GM20431 (cell line): ENCODE measurements around the gene AGBL5.

Experiments used
- in situ Hi-C: fragments of 300-500 bp; cut with MseI, MboI; formaldehyde crosslinking; loops from one replicate; pipeline ENCODE4 v1.15.0; 2020; ENCODE audit warnings: low sequenced_read_pairs; ENCODE audit not compliant: unreplicated experiment

The AGBL5 gene

DNA sequence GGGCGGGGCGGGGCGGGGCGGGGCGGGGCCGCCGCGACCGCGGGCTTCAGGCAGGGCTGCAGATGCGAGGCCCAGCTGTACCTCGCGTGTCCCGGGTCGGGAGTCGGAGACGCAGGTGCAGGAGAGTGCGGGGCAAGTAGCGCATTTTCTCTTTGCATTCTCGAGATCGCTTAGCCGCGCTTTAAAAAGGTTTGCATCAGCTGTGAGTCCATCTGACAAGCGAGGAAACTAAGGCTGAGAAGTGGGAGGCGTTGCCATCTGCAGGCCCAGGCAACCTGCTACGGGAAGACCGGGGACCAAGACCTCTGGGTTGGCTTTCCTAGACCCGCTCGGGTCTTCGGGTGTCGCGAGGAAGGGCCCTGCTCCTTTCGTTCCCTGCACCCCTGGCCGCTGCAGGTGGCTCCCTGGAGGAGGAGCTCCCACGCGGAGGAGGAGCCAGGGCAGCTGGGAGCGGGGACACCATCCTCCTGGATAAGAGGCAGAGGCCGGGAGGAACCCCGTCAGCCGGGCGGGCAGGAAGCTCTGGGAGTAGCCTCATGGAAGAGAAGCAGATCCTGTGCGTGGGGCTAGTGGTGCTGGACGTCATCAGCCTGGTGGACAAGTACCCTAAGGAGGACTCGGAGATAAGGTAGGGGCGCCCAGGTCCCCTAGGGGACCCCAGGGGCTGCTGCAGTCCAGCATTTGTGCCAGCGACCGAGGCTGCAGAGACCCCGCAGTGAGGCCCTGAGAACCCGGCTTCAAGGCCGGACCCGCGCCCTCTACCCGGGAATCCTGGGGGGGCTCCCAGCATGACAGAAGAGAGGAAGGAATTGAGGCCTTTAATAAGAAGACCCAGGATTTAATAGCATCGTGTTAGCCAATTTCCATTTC is 35.5 kb downstream of the AGBL5 start, which contains the start of gene KHK:
TSS of gene KHK (plus strand) at position 49 of the 870 bp plus-strand sequence. CDS start at position 537, 488 bp downstream.
- in situ Hi-C loops = no loop called here

DNA sequence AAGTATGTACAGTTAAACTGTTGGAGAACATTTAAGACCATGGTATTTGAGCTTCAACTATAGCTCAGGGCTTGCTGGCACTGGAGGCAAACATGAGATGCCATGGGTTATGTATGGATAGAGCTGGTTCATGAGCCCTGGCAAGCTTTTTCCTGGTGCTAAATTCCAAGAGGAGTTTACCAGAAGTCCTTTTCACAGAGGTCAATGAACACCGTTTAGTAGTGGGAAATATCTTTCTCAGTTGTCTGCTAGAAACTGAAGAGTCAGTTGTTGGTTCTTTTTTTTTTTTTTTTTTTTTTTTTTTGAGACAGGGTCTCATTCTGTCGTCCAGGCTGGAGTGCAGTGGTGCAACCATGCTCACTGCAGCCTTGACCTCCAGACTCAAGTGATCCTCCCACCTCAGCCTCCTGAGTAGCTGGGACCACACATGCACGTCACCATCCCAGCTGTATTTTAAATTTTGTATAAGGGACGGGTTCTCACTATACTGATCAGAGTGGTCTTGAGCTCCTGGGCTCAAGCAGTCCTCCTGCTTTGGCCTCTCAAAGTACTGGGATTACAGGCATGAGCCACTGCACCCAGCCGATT is 36.4 kb downstream of the AGBL5 start:
- in situ Hi-C loops = no loop called here

DNA sequence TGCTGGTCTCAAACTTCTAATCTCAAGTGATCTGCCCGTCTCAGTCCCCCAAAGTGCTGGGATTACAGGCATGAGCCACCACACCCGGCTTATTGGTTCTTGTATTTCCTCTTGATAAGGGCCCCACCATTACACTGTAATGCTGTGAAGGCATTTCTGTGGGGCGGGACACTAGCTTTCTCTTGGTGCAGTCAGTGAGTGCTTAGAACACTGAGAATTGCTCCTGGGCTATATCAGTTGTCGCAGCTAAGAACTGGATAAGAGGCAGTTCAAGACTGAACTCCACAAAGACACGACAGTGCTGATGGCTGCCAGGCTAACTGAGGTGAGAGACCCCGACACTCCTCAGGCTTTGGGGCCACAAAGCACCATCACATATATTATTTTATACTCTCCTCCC is 37.2 kb downstream of the AGBL5 start:
- in situ Hi-C loops = no loop called here

DNA sequence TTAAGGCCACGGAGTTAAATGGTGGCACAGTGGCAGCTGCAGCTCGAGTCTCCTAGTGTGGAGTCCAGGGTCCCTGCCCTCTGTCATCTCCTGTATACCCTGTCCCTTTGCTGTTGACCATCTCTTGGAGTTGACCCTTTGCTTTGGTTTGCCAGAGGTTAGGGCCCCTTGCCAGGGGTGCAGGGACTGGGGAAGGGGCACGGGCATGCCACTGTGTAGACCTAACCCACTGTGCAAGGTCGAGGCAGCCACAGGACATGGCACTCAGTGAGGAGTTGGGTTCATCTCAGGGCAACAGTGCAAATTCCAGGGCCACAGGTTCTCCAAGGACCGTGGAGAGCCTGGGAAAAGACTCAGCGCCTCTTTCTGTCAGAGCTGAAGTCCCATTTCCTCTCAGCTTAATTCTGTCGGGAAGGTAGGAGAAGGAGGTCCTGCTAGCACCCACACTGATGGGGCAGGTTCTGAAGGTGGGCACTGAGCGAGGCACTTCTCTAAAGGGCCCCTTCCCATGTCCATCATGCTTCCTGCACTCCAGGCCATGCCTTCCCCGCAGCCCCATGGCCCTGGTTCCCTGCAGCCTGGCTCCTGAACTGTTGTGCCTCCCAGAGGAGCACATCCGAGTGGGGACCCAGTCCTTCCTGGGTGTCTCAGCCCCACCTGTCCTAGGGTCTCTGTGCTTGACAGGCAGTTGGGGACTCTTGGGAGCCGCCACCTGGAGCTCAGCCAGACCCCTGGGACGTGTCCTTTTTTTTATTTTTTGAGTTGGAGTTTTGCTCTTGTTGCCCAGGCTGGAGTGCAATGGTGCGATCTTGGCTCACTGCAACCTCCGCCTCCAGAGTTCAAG is 37.9 kb downstream of the AGBL5 start:
- in situ Hi-C loops = no loop called here

DNA sequence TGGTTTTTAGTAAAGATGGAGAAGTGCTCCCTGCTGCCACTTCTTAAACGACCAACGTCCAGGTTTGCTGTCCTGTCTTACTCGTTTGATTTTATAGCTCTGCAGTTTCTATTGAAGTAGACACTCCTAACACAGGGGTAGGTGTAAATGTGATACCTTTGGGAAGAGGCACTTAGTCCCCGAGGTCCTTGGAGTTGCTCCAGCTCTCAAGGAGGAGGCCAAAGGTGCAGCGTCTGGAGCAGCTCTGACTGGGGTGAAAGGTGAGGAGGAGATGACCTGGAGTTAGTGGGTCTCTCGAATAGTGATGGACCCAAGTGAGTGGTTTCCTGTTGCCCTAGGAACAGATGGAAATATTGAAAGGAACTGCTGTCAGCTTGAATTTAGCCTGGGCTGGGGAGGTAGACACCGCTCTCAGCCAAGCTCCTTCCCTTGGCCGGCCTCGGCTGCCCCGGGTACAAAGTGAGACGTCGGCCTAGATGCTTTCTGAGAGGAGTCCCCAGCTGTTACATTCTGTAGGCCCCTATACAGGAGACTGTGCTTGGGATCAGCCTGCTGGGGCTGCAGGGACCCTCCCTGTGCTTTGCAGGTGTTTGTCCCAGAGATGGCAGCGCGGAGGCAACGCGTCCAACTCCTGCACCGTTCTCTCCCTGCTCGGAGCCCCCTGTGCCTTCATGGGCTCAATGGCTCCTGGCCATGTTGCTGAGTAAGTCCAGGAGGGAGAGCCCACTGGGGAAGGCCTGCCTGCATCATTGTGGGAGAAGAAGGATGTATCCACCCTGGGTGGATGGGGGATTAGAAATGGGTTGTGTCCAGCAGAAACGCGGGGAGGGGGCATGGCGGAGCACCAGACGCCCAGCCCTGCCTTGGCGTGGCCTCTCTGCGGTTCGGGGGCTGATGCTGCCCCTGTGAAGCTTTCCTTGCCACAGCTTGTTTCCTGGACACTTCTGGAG is 40.6 kb downstream of the AGBL5 start:
- in situ Hi-C loops = loop anchor here (10.0 kb wide), 1 partner anchor 193 kb away; the partner anchor contains the start of gene TRIM54

DNA sequence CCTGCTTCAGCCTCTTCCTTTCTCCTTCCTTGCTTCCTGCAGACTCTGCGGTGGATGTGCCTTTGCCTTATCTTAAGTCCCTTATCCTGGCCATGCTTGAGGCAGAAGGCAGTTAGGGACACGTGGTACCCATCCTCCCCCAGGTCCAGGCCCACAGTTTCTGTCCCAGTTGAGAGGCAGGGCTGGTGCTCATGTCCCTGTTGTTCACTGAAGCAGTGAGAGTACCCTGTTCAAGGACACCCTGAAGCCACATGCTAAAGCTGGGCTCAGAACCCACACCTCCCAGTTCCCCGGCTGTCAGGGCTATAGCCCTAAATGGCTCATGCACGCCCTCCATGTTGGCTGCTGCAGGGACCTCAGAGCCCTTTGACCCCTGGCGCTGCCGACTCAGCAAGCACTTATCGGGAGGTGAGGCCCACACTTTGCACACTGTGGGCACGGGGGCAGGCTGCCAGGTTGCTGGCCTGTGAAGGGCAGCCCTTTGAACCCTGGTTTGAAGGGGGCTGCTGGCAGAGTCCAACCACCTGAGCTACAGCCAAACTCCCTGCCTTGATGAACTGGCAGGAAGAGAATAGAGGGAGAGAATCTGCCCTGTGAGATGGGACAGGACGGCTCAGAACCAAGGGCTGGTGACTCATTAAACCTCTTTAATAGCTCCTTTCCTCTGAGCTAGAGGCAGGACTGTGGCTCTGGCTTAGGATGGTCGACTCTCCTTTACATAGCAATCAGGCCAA is 41.4 kb downstream of the AGBL5 start:
- in situ Hi-C loops = loop anchor here (10.0 kb wide), 1 partner anchor 192 kb away; the partner anchor contains the start of gene TRIM54

DNA sequence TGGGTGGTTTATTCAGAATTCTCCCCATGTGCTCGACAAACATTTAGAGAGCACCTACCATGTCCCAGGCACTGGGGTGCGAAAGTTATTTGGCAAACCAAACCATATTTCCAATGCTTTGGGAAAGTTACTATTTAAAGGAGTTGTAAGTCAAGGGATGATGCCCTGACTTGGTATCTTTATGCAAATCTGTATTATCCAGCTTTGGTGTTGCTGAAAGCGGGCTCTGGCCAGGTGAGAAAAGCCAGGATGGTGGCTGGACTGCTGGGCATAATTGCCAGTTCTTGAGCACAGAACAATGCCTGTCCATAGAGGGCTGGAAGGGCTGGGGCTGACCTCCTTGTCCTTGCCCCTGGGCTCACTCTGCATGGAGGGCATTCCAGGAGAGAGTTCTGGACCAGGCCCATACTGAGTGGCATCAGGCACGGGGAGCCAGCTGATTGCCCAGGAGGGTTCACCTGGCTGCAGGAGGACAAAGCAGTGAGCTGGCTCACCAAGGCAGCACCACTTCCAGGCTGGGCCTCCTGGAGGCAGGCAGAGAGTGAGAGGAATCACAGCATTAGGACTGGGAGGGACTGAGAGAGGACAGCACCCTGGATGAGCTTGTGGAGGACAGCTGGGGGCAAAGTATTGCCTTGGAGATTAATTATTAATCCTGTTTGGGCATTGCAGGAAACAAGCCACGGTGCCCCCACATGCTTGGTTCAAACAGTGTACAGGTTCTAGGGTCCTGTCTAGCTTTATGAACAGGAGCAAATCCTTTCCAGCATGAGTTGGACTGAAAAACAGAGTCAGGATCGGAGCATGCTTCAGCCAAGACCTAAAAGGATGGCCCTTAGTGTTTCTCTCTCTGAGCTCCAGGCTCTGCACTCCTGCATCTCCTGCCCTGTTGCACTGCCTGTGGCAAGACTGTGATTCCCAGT is 42.2 kb downstream of the AGBL5 start:
- in situ Hi-C loops = loop anchor here (10.0 kb wide), 1 partner anchor 191 kb away; the partner anchor contains the start of gene TRIM54

DNA sequence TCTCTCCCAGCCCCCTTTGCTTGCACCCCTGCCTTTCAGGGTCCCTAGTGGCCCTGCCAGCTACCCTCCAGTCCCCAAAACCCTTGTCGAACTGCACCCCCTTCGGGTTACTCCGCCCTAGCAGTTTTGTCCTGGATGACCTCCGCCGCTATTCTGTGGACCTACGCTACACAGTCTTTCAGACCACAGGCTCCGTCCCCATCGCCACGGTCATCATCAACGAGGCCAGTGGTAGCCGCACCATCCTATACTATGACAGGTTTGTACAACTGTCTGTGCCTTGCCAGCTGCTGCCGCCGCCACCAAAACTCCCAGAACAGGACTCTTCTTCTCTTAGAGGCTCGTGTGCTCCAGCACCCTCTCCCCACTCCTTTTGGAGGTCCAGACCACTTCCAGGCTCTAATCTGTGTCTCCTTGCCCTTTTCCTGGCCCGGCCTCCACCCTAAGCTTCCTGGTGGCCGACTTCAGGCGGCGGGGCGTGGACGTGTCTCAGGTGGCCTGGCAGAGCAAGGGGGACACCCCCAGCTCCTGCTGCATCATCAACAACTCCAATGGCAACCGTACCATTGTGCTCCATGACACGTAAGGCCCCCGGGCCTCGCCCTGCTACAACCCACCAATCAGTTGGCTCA is 43.0 kb downstream of the AGBL5 start:
- in situ Hi-C loops = loop anchor here (10.0 kb wide), 1 partner anchor 190 kb away; the partner anchor contains the start of gene TRIM54

DNA sequence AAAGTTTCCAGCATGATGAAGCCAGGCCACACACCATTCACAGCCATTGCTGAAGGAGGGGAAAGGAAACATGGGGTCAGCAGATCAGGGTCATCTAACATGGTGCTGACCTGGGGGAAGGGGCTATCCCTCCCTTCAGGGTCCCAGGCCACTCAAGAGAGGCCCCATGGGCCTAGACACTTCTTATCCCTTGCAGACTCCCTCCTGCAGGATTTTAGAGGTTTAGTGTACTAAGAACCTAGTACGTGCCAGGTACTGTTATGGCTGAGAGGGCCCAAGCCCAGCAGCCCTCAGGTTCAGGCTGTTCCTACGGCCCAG is 43.9 kb downstream of the AGBL5 start:
- in situ Hi-C loops = loop anchor here (10.0 kb wide), 1 partner anchor 189 kb away; the partner anchor contains the start of gene TRIM54

DNA sequence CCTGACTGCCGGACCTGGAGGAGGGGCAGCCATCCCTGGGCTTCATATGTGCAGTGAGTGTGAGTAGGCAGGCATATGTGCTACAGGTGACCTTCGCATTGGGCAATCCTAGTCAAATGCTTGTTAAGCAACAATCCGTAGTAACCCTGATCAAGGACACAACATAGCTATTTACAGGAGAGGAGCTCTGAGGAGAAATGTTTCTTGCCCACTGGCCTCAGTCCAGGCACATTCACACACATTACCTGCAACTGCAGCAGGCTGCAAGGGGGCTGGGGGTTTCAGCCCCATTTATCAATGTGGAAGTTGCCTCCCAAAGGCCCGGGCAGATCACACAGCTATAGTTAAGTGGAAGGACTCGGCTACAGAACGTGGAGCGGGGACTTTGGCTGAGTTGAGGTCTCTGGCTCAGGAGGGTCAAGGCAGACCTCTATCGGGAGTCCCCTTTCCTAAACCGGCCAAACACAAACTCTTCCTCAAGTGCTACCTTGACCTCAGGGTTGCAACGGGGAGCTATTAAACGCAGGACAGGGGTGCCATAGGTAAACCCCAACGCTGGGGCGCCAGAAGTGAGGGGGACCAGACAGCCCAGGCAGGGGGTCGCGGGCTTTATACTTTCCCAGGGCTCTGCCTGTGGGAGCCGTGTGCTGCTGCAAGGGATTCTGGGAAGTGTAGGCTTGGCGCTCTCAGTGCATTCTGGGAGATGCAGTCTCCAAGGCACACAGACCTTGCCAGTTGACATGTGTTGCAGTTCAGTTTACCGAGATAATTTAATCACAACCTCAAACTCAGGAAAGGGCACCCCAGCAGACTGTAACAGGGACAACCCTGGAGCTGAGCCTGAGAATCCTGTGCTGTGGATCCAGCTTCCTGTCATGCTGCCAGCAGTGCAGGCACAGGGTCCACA is 44.5 kb downstream of the AGBL5 start:
- in situ Hi-C loops = loop anchor here (10.0 kb wide), 1 partner anchor 189 kb away; the partner anchor contains the start of gene TRIM54

DNA sequence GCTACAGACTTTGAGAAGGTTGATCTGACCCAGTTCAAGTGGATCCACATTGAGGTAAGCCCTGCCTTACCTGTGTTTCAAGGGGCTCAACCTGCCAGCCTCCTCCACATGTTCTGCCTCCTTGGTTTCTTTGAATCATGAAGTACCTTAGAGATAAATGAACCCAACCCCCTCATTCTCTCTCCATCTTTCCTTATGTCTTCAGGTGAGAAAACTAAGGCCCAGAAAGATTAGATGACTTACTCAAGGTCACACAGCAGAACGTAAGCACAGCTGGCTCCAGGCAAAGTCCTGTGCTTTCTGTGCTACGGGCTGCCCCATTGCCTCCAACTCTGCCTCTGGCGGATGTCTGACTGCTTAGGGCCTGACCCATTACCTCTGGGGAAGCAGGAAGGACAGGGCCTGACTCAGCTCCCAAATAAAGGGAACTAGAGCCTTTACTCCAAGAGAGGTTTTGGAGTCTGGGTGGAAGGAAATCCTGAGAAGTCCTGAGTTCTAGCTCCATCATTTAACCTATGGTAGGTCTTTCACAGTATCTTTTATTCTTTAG is 45.4 kb downstream of the AGBL5 start:
- in situ Hi-C loops = loop anchor here (10.0 kb wide), 1 partner anchor 188 kb away; the partner anchor contains the start of gene TRIM54

DNA sequence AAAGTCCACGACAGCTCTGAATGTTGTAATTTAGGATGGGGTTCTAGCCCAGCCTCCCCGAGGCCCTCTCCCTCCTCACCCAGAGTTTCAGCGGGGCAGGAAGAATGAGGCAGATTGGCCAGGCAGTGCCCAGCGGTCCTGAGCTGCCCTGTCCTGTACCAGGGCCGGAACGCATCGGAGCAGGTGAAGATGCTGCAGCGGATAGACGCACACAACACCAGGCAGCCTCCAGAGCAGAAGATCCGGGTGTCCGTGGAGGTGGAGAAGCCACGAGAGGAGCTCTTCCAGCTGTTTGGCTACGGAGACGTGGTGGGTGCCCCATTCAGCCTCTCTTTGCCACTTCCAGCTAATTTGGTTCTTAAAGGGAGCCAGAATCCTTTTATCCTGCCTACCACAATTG is 45.9 kb downstream of the AGBL5 start:
- in situ Hi-C loops = loop anchor here (10.0 kb wide), 1 partner anchor 187 kb away; the partner anchor contains the start of gene TRIM54

DNA sequence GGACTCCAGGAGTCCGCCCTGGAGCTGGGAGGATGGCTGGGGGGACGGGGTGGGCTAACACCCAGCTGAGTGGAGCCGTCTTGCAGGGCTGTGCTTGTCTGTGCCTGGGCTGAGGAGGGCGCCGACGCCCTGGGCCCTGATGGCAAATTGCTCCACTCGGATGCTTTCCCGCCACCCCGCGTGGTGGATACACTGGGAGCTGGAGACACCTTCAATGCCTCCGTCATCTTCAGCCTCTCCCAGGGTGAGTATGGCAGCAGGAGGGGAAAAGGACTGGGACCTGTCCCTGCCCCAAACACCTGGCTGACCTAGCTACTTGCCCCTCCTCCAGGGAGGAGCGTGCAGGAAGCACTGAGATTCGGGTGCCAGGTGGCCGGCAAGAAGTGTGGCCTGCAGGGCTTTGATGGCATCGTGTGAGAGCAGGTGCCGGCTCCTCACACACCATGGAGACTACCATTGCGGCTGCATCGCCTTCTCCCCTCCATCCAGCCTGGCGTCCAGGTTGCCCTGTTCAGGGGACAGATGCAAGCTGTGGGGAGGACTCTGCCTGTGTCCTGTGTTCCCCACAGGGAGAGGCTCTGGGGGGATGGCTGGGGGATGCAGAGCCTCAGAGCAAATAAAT is 48.0 kb downstream of the AGBL5 start:
- in situ Hi-C loops = loop anchor here (10.0 kb wide), 1 partner anchor 185 kb away; the partner anchor contains the start of gene TRIM54

DNA sequence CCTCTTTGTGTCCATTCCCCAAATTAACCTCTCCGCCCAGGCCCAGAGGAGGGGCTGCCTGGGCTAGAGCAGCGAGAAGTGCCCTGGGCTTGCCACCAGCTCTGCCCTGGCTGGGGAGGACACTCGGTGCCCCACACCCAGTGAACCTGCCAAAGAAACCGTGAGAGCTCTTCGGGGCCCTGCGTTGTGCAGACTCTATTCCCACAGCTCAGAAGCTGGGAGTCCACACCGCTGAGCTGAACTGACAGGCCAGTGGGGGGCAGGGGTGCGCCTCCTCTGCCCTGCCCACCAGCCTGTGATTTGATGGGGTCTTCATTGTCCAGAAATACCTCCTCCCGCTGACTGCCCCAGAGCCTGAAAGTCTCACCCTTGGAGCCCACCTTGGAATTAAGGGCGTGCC is 48.6 kb downstream of the AGBL5 start:
- in situ Hi-C loops = no loop called here

DNA sequence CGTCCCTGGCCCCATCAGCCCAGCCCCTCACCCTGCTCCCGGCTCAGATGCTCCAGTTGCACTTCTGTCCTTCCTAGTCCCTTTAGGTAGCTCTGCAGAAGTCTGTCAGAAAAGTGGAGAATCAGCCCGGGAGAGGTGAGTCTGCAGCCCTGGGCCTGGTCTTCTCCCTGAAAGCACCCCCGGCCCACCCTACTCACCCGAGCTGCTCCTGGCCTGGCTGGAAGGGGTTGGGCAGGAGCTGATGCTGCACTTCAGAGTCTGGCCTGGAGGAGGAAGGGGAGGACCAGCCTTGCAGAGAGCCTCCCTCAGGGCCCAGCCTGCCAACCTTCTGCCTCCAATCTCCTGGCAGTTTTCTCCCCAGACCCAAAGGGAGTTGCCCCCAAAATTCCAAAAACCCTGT is 50.9 kb downstream of the AGBL5 start:
- in situ Hi-C loops = no loop called here
